LHCN-M2 (cell line): ENCODE measurements around the gene CCDC138. TPM values are rescaled to one million over a fixed set of nuclear protein-coding genes. Genes with fewer than 3 reads are reported as not detected.
"Not testable (repeated sequence)": the region's sequence is repeated elsewhere in the genome, so short reads cannot be mapped to it uniquely, and the experiment has no call there.

Source experiments
- DNase-seq: peaks from one replicate; pipeline ENCODE4 v3.0.0-alpha.2; 2012; ENCODE audit warnings: low read depth
- polyA plus RNA-seq: library from polyadenylated mRNA; unstranded; fragments of >200 nt; gene quantifications from one replicate; pipeline ENCODE4 v1.2.1, GENCODE V29; 2012; ENCODE audit warnings: missing spikeins
- total RNA-seq: library from RNA; depleted of rRNA; stranded (reverse); fragments of >200 nt; gene quantifications from 2 replicates; pipeline ENCODE4 v1.2.3, GENCODE V29; 2014; rRNA removed

The CCDC138 gene
- 8.0 and 8.7 TPM in 2 replicates for total RNA-seq
- polyA plus RNA-seq: 1.2 TPM

GRCh38 chr2:108786354-108787215, at the start of gene CCDC138:
CCDC138 (plus strand) TSS chr2:108786771; CDS start chr2:108786823, 52 bp downstream.
- DNase-seq: peak; percentile 85

GRCh38 chr2:108757973-108758372, 28.6 kb upstream of the CCDC138 start:
- DNase-seq: not testable (repeated sequence)

- not testable (repeated sequence) for DNase-seq
These were observed 24.0 kb upstream of the CCDC138 start for GRCh38 chr2:108762618-108763017.

GRCh38 chr2:108766671-108767070, 19.9 kb upstream of the CCDC138 start:
- not testable (repeated sequence) for DNase-seq

GRCh38 chr2:108767859-108768258, 18.7 kb upstream of the CCDC138 start:
- DNase-seq: peak; percentile 54

GRCh38 chr2:108776475-108776874, 10.1 kb upstream of the CCDC138 start:
- DNase-seq: no peak

GRCh38 chr2:108778857-108779256, 7.7 kb upstream of the CCDC138 start:
- no peak for DNase-seq

GRCh38 chr2:108786008-108786353, 590 bp upstream of the CCDC138 start:
- DNase-seq: no peak

- DNase-seq: no peak
These were observed 608 bp downstream of the CCDC138 start for GRCh38 chr2:108787216-108787541.

- DNase-seq: no peak
These were observed 16.6 kb downstream of the CCDC138 start for GRCh38 chr2:108803045-108803736.

GRCh38 chr2:108805032-108805431, 18.5 kb downstream of the CCDC138 start:
- DNase-seq: no peak

GRCh38 chr2:108805782-108806181, 19.2 kb downstream of the CCDC138 start:
- no peak for DNase-seq

GRCh38 chr2:108806371-108807113, 20.0 kb downstream of the CCDC138 start:
- no peak for DNase-seq

- DNase-seq: no peak
These were observed 23.4 kb downstream of the CCDC138 start for GRCh38 chr2:108809936-108810335.

- no peak for DNase-seq
These were observed 24.7 kb downstream of the CCDC138 start for GRCh38 chr2:108810993-108811957.

GRCh38 chr2:108813732-108814131, 27.2 kb downstream of the CCDC138 start:
- no peak for DNase-seq

GRCh38 chr2:108820482-108820881, 33.9 kb downstream of the CCDC138 start:
- DNase-seq: no peak

GRCh38 chr2:108823286-108823685, 36.7 kb downstream of the CCDC138 start:
- no peak for DNase-seq

GRCh38 chr2:108824316-108825070, 37.9 kb downstream of the CCDC138 start:
- no peak for DNase-seq

GRCh38 chr2:108825254-108825653, 38.7 kb downstream of the CCDC138 start:
- peak; percentile 33 for DNase-seq
